Effector memory CD4-positive, alpha-beta T cell (primary cell): ENCODE data around the gene ZNF574.
"Not testable (repeated sequence)": the region's sequence is repeated elsewhere in the genome, so short reads cannot be mapped to it uniquely, and the experiment has no call there.

ENCODE experiments used
- DNase-seq, 3 donors: peaks; one replicate each; pipeline ENCODE4 v3.0.0-alpha.2; 2020
- H3K27ac ChIP-seq: 2 replicates; pipeline ENCODE4 v1.7.0; 2013; ENCODE audit warnings: mild to moderate bottlenecking, low read length, moderate library complexity; ENCODE audit not compliant: insufficient read depth, poor library complexity, severe bottlenecking
- H3K27me3 ChIP-seq: replicated peaks from 2 replicates; pipeline ENCODE4 v1.7.0; 2013; ENCODE audit warnings: mild to moderate bottlenecking, low read length; ENCODE audit not compliant: insufficient read depth, control insufficient read depth, poor library complexity, severe bottlenecking
- H3K36me3 ChIP-seq: 2 replicates; pipeline ENCODE4 v1.7.0; 2013; ENCODE audit warnings: mild to moderate bottlenecking, low read length, moderate library complexity; ENCODE audit not compliant: control insufficient read depth, insufficient read depth
- H3K4me1 ChIP-seq: 2 replicates; pipeline ENCODE4 v1.7.0; 2013; ENCODE audit warnings: low read length, mild to moderate bottlenecking; ENCODE audit not compliant: control insufficient read depth, insufficient read depth, poor library complexity, severe bottlenecking
- H3K4me3 ChIP-seq: 2 replicates; pipeline ENCODE4 v1.7.0; 2013; ENCODE audit warnings: low read length, low read depth, mild to moderate bottlenecking; ENCODE audit not compliant: insufficient read depth, poor library complexity, severe bottlenecking
- H3K9me3 ChIP-seq: 2 replicates; pipeline ENCODE4 v1.7.0; 2013; ENCODE audit warnings: mild to moderate bottlenecking, low read length, moderate library complexity; ENCODE audit not compliant: control insufficient read depth

ZNF574 gene

DNA sequence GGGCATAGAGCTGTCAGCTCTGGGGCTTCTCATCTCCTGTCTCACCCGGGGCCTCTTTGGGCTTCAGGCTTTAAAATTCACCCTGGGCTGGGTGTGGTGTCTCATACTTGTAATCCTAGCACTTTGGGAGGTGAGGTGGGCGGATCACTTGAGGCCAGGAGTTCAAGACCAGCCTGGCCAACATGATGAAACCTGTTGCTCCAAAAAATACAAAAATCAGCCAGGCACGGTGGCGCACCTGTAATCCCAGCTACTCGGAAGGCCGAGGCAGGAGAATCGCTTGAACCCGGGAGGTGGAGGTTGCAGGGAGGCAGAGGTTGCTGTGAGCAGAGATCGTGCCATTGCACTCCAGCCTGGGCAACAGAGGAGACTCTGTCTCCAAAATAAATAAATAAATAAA is 35.5 kb upstream of the ZNF574 start:
- H3K36me3 ChIP-seq: not testable (repeated sequence)

DNA sequence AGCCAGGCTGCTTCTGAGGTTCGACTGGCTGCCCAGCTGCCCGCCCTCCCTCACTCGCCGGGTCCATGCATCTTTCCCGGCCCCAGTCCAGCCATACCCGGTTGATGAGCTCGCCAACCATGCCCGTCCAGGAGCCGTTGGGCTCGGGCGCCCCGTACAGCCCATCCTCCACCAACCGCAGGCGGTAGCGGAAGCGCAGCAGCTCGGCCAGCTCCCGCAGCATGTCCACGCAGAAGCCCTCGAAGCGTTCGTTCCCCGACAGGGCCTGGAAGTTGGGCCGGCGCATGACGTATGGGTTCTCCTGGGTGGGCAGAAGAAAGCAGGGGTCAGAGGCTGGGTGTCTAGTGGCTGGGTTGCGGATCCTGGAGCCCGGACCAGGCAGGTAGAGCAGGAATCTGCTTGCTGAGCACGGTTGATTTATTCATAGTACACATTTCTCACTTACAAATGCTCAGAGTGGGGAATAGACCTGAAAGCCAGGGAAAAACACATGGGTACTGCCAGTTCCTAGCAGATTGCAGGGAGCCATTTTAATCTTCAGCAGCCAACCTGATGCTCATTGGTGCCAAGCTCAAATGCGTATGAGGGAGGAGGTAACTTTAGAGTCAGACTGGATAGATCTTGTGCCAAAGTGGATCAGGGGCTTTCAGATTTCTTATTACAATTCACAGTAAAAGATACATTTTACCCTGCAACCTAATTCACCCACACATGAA is 33.4 kb upstream of the ZNF574 start:
- DNase-seq: no peak
- Histone ChIP-seq H3K27me3 (no peaks in the 10 kb centered on the region), H3K36me3 (no peaks in the 10 kb centered on the region), H3K27ac (no peak overlapping the region), H3K4me1 (no peaks in the 10 kb centered on the region), H3K9me3 (no peaks in the 10 kb centered on the region), H3K4me3 (no peak overlapping the region)

More for the DNA sequence above, 35.5 kb upstream of the ZNF574 start:
- not testable (repeated sequence) for H3K4me1 ChIP-seq, H3K9me3 ChIP-seq, H3K27ac ChIP-seq, H3K4me3 ChIP-seq, DNase-seq, H3K27me3 ChIP-seq

DNA sequence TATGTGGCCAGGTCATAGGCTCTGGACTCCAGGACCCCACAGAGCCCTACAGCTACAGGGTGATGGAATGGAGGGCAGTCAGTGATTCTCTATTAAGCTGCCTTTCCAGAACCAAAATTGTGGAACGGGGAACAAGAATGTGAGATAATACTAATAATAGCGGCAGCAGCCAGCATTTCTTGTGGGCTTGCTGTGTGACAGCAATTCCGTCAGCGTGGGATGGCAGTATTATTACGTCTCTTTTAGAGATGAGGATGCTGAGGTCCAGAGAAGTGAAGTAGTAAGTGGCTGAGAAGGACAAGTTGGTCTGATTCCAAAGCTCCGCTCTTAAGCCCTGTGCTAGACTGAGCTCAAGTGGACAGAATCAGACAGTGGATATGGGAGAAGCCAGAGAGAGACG is 30.4 kb upstream of the ZNF574 start:
- no peaks in the 10 kb centered on the region for H3K27me3 ChIP-seq
- H3K36me3 ChIP-seq: no peaks in the 10 kb centered on the region
- no peak for DNase-seq
- H3K4me1 ChIP-seq: no peaks in the 10 kb centered on the region
- H3K9me3 ChIP-seq: no peaks in the 10 kb centered on the region
- H3K27ac ChIP-seq: no peak overlapping the region
- H3K4me3 ChIP-seq: no peak overlapping the region

GRCh38 chr19:42048992-42049391 is 27.0 kb upstream of the ZNF574 start:
- no peak overlapping the region for H3K27ac ChIP-seq

DNA sequence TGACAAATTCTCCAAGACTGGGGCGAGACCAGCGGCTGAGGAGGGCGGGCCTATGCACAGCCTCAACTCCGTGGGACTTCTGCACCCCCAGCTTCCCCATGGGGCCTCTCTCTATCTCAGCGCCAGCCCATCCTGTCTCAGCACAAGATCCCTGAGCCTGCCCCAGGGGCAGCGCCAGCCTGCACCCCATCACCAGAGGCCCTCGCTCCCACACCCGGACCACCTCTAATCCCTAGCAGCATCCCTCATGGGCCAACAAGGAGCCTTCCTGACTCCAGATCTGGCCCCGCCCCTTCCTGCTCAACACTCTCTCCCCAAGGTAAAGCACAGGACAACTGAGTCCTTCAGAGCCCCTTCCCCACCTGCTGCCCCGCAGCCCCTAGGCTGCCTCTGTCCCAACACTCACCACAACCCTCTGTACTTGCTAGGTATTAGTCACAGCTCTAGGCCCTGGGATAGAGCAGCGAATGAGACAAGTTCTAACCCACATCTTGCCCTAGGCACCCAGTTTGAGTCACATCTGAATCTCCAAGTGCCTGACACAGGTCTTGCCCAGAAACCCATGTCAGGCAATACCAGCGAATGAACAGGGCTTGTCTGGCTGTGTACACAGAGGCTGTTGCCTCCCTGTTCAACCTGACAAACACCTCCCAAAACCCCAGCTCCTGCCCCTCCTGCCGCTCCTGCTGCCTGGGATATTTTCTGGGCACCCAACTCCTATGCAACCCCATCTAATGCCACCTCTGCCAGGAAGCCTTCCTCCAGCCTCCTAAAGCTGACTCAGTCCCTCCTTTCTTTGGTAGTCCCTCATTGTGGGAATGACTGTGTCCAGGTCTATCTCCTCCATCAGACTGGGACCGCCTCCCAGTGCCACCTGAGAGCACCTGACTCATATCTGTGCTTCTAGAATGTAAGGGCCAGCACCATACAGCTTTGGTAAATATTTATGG is 24.5 kb upstream of the ZNF574 start:
- no peak overlapping the region for H3K4me3 ChIP-seq
- no peak for DNase-seq
- no peak overlapping the region for H3K27ac ChIP-seq
- H3K4me1 ChIP-seq: no peaks in the 10 kb centered on the region
- no peaks in the 10 kb centered on the region for H3K36me3 ChIP-seq
- no peaks in the 10 kb centered on the region for H3K9me3 ChIP-seq
- H3K27me3 ChIP-seq: no peaks in the 10 kb centered on the region

More at GRCh38 chr19:42048992-42049391, 27.0 kb upstream of the ZNF574 start:
- DNase-seq: no peak
- H3K27me3 ChIP-seq: no peaks in the 10 kb centered on the region
- no peaks in the 10 kb centered on the region for H3K36me3 ChIP-seq
- no peaks in the 10 kb centered on the region for H3K4me1 ChIP-seq
- H3K9me3 ChIP-seq: no peaks in the 10 kb centered on the region
- no peak overlapping the region for H3K4me3 ChIP-seq

GRCh38 chr19:42052241-42052863 is 23.6 kb upstream of the ZNF574 start:
- DNase-seq: no peak
- H3K27me3 ChIP-seq: no peaks in the 10 kb centered on the region
- H3K4me1 ChIP-seq: no peaks in the 10 kb centered on the region
- no peaks in the 10 kb centered on the region for H3K9me3 ChIP-seq
- H3K36me3 ChIP-seq: no peaks in the 10 kb centered on the region
- H3K27ac ChIP-seq: no peak overlapping the region
- no peak overlapping the region for H3K4me3 ChIP-seq

- no peak for DNase-seq
- H3K36me3 ChIP-seq: no peaks in the 10 kb centered on the region
- H3K4me1 ChIP-seq: no peaks in the 10 kb centered on the region
- H3K9me3 ChIP-seq: no peaks in the 10 kb centered on the region
- no peak overlapping the region for H3K4me3 ChIP-seq
- no peak overlapping the region for H3K27ac ChIP-seq
- no peaks in the 10 kb centered on the region for H3K27me3 ChIP-seq
Observed at GRCh38 chr19:42053037-42053935, 22.7 kb upstream of the ZNF574 start.

- H3K4me3 ChIP-seq: no peak overlapping the region
- H3K36me3 ChIP-seq: no peaks in the 10 kb centered on the region
- no peak overlapping the region for H3K27ac ChIP-seq
- H3K9me3 ChIP-seq: no peaks in the 10 kb centered on the region
- no peaks in the 10 kb centered on the region for H3K27me3 ChIP-seq
- no peaks in the 10 kb centered on the region for H3K4me1 ChIP-seq
- no peak for DNase-seq
Observed at GRCh38 chr19:42054205-42054604, 21.8 kb upstream of the ZNF574 start.

DNA sequence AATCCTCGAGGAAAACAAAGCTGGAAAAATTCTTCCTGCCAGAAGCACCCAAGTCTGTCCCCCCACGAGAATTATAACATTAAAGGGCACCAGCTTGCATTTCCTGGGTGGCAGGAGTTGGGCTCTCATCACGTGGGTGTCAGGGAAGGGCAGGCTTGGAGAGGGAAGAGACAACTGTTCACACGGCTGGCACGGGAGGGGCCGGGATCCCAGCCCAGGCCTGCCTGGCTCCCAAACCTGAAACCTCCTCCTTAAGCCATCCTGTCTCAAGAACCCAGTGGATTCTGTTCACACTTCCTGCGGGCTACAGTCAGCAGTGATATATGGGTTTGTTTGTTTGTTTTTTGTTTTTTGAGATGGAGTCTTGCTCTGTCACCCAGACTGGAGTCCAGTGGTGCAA is 18.1 kb upstream of the ZNF574 start:
- no peaks in the 10 kb centered on the region for H3K9me3 ChIP-seq
- DNase-seq: no peak
- no peaks in the 10 kb centered on the region for H3K4me1 ChIP-seq
- no peaks in the 10 kb centered on the region for H3K27me3 ChIP-seq
- no peak overlapping the region for H3K27ac ChIP-seq
- H3K36me3 ChIP-seq: no peaks in the 10 kb centered on the region
- no peak overlapping the region for H3K4me3 ChIP-seq
